H9 (cell line): ENCODE measurements around the gene NDUFB1. TPM values are rescaled to one million over a fixed set of nuclear protein-coding genes. Genes with fewer than 3 reads are reported as not detected.

Experiments
- DNase-seq: peaks from one replicate; pipeline ENCODE4 v3.0.0-alpha.2; 2017
- H2AFZ ChIP-seq: one replicate; pipeline ENCODE4 v1.6.1; 2013; ENCODE audit warnings: mild to moderate bottlenecking, low read length, control low read depth, moderate library complexity
- H2AK5ac ChIP-seq: 2 replicates; pipeline ENCODE4 v1.6.1; 2013; ENCODE audit warnings: low read length, control low read depth, mixed read lengths; ENCODE audit not compliant: insufficient read length
- H2BK120ac ChIP-seq: one replicate; pipeline ENCODE4 v1.6.1; 2013; ENCODE audit warnings: low read depth, mild to moderate bottlenecking, low read length, control low read depth, inconsistent platforms; ENCODE audit not compliant: poor library complexity, severe bottlenecking
- H2BK12ac ChIP-seq: 2 replicates; pipeline ENCODE4 v1.6.1; 2013; ENCODE audit warnings: low read length, control low read depth, mixed read lengths, low read depth; ENCODE audit not compliant: insufficient read length
- H2BK15ac ChIP-seq: 2 replicates; pipeline ENCODE4 v1.6.1; 2013; ENCODE audit warnings: low read depth, low read length, control low read depth
- H2BK20ac ChIP-seq: one replicate; pipeline ENCODE4 v1.6.1; 2013; ENCODE audit warnings: low read depth, mild to moderate bottlenecking, low read length, control low read depth, inconsistent platforms; ENCODE audit not compliant: poor library complexity, severe bottlenecking
- H2BK5ac ChIP-seq: 2 replicates; pipeline ENCODE4 v1.6.1; 2013; ENCODE audit warnings: low read length, control low read depth, mixed read lengths; ENCODE audit not compliant: insufficient read length
- H3K14ac ChIP-seq: 2 replicates; pipeline ENCODE4 v1.6.1; 2013; ENCODE audit warnings: low read length, control low read depth; ENCODE audit not compliant: insufficient read depth
- H3K18ac ChIP-seq: 2 replicates; pipeline ENCODE4 v1.6.1; 2013; ENCODE audit warnings: low read depth, mild to moderate bottlenecking, mixed read lengths, low read length, control low read depth; ENCODE audit not compliant: insufficient read length
- H3K23ac ChIP-seq: 2 replicates; pipeline ENCODE4 v1.6.1; 2013; ENCODE audit warnings: low read length, control low read depth, mixed read lengths, low read depth; ENCODE audit not compliant: insufficient read length
- H3K23me2 ChIP-seq: 2 replicates; pipeline ENCODE4 v1.6.1; 2013; ENCODE audit warnings: low read depth, mild to moderate bottlenecking, mixed read lengths, low read length, control low read depth; ENCODE audit not compliant: insufficient read length, poor library complexity, severe bottlenecking
- H3K27ac ChIP-seq: 2 replicates; pipeline ENCODE4 v1.5.1; 2013; ENCODE audit warnings: low read length, control low read depth, mixed read lengths, low read depth; ENCODE audit not compliant: insufficient read length
- H3K27me3 ChIP-seq: 2 replicates; pipeline ENCODE4 v1.6.1; 2013; ENCODE audit warnings: low read length, control low read depth, inconsistent platforms; ENCODE audit not compliant: insufficient read depth
- H3K4ac ChIP-seq: 2 replicates; pipeline ENCODE4 v1.6.1; 2013; ENCODE audit warnings: low read depth, mild to moderate bottlenecking, control low read depth, inconsistent platforms, low read length, moderate library complexity
- H3K4me1 ChIP-seq: 2 replicates; pipeline ENCODE4 v1.6.1; 2013; ENCODE audit warnings: low read length, control low read depth, inconsistent platforms; ENCODE audit not compliant: insufficient read depth
- H3K4me2 ChIP-seq: 2 replicates; pipeline ENCODE4 v1.6.1; 2013; ENCODE audit warnings: low read length, control low read depth, mixed read lengths; ENCODE audit not compliant: insufficient read length, insufficient read depth
- H3K56ac ChIP-seq: 2 replicates; pipeline ENCODE4 v1.6.1; 2013; ENCODE audit warnings: low read depth, mild to moderate bottlenecking, mixed read lengths, low read length, control low read depth; ENCODE audit not compliant: insufficient read length
- H3K79me1 ChIP-seq: 2 replicates; pipeline ENCODE4 v1.6.1; 2013; ENCODE audit warnings: low read depth, mild to moderate bottlenecking, moderate library complexity, low read length, control low read depth, inconsistent platforms; ENCODE audit not compliant: insufficient read depth, poor library complexity, severe bottlenecking
- H3K79me2 ChIP-seq: 2 replicates; pipeline ENCODE4 v1.6.1; 2013; ENCODE audit warnings: low read length, control low read depth, inconsistent platforms; ENCODE audit not compliant: insufficient read depth
- H3K9ac ChIP-seq: 2 replicates; pipeline ENCODE4 v1.6.1; 2013; ENCODE audit warnings: low read length, control low read depth, mixed read lengths; ENCODE audit not compliant: insufficient read length; ENCODE audit errors: extremely low read depth
- H3K9me3 ChIP-seq: one replicate; pipeline ENCODE4 v1.6.1; 2013; ENCODE audit warnings: low read depth, low read length, inconsistent platforms; ENCODE audit not compliant: control insufficient read depth
- H3T11ph ChIP-seq: one replicate; pipeline ENCODE4 v1.6.1; 2013; ENCODE audit warnings: mild to moderate bottlenecking, low read length, control low read depth, inconsistent platforms
- H4K20me1 ChIP-seq: one replicate; pipeline ENCODE4 v1.6.1; 2013; ENCODE audit not compliant: control insufficient read depth, insufficient read length, insufficient read depth
- H4K5ac ChIP-seq: 2 replicates; pipeline ENCODE4 v1.6.1; 2013; ENCODE audit warnings: low read depth, mild to moderate bottlenecking, mixed read lengths, low read length, control low read depth; ENCODE audit not compliant: insufficient read length
- H4K8ac ChIP-seq: replicated peaks from 2 replicates; pipeline ENCODE4 v1.6.1; 2013; ENCODE audit warnings: low read length, control low read depth, mixed read lengths, low read depth; ENCODE audit not compliant: insufficient read length
- H4K91ac ChIP-seq: 2 replicates; pipeline ENCODE4 v1.6.1; 2013; ENCODE audit warnings: low read depth, mild to moderate bottlenecking, moderate library complexity, mixed read lengths, low read length, control low read depth; ENCODE audit not compliant: insufficient read length
- H3K27ac Mint-ChIP-seq, 3 experiments: 2 replicates in 2 of 3; 3 replicates in 1 of 3; pipeline ENCODE4 v1.8.0; 2020 to 2021; ENCODE audit warnings: mixed read lengths in 3 of 3, mild to moderate bottlenecking in 1 of 3, moderate library complexity in 1 of 3
- H3K27me3 Mint-ChIP-seq: 2 replicates; pipeline ENCODE4 v1.8.0; 2021; ENCODE audit warnings: low read depth, mild to moderate bottlenecking, moderate library complexity, mixed read lengths
- H3K36me3 Mint-ChIP-seq, 3 experiments: 2 replicates in 2 of 3; 3 replicates in 1 of 3; pipeline ENCODE4 v1.8.0; 2020 to 2021; ENCODE audit warnings: low read depth in 3 of 3, mixed read lengths in 3 of 3; ENCODE audit not compliant: insufficient read depth in 1 of 3
- H3K4me1 Mint-ChIP-seq, 2 experiments: 2 replicates each; pipeline ENCODE4 v1.8.0; 2020; ENCODE audit warnings: mixed read lengths in 2 of 2
- H3K4me3 Mint-ChIP-seq, 2 experiments: 2 replicates in 1 of 2; 3 replicates in 1 of 2; pipeline ENCODE4 v1.8.0; 2020 to 2021; ENCODE audit warnings: mild to moderate bottlenecking in 2 of 2, mixed read lengths in 2 of 2, moderate library complexity in 1 of 2
- H3K9me3 Mint-ChIP-seq, 2 experiments: 2 replicates in 1 of 2; 3 replicates in 1 of 2; pipeline ENCODE4 v1.8.0; 2020; ENCODE audit warnings: mild to moderate bottlenecking in 2 of 2, mixed read lengths in 2 of 2, moderate library complexity in 1 of 2
- WGBS: extraction: QIAGEN DNeasy Blood & Tissue Kit; methylation state at CpG from one replicate; pipeline ENCODE4 v1.1.7; 2013; ENCODE audit warnings: missing lambda C conversion rate, low lambda C conversion rate, mixed read lengths; ENCODE audit not compliant: insufficient read length; ENCODE audit errors: extremely low coverage; 5-methylcytosine and 5-hydroxymethylcytosine counted together
- total RNA-seq: library from RNA; stranded (reverse); gene quantifications from 2 replicates; pipeline ENCODE4 v1.2.1, GENCODE V29; 2021
- TF ChIP-seq, protein P1 (sequence below): fragments of 200-600 bp; sonication (generic); conservative IDR thresholded peaks from 3 replicates; pipeline ENCODE4 v1.8.0; 2021; ENCODE audit warnings: antibody characterized with exemption, mild to moderate bottlenecking

NDUFB1 gene
- total RNA-seq, 1 experiment from 2014 or later, result 153 TPM

DNA sequence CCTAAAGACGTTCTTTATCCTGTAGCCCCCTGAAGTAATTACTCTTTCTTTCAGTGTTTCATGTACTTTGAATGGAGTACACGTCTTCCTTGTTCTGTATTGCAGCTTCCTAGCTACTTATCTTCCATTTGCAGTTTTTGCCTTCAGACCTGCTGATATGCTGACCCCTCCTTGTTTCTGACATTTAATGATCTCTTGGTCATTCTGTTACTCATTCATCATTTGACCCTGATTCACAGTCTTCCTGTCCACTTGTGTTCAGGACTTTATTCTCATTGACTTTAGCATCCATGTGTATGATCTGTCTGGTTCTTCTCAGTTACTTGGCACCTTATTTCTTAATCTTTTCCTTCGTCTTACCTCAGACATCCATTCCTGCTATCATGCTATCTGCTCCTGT, 22.5 kb upstream of the NDUFB1 start:
- H3K23me2 ChIP-seq, result no peaks in the 10 kb centered on the region
- H4K5ac ChIP-seq, result no peak overlapping the region
- H3K79me2 ChIP-seq, result no peaks in the 10 kb centered on the region
- H3K4me2 ChIP-seq, result no peak overlapping the region
- TF ChIP-seq, protein P1, sequence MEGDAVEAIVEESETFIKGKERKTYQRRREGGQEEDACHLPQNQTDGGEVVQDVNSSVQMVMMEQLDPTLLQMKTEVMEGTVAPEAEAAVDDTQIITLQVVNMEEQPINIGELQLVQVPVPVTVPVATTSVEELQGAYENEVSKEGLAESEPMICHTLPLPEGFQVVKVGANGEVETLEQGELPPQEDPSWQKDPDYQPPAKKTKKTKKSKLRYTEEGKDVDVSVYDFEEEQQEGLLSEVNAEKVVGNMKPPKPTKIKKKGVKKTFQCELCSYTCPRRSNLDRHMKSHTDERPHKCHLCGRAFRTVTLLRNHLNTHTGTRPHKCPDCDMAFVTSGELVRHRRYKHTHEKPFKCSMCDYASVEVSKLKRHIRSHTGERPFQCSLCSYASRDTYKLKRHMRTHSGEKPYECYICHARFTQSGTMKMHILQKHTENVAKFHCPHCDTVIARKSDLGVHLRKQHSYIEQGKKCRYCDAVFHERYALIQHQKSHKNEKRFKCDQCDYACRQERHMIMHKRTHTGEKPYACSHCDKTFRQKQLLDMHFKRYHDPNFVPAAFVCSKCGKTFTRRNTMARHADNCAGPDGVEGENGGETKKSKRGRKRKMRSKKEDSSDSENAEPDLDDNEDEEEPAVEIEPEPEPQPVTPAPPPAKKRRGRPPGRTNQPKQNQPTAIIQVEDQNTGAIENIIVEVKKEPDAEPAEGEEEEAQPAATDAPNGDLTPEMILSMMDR, result no peak
- H2BK5ac ChIP-seq, result no peak overlapping the region
- no peak overlapping the region for H3K4ac ChIP-seq
- no peaks in the 10 kb centered on the region for H3K4me1 ChIP-seq
- no peaks in the 10 kb centered on the region for H4K20me1 ChIP-seq
- H3K27ac Mint-ChIP-seq, result no peak overlapping the region
- H2AK5ac ChIP-seq, result no peak overlapping the region
- H3K23ac ChIP-seq, result no peak overlapping the region
- no peak overlapping the region for H3K9ac ChIP-seq
- no peaks in the 10 kb centered on the region for H3K4me1 Mint-ChIP-seq
- H3K27me3 ChIP-seq, result no peaks in the 10 kb centered on the region
- no peak overlapping the region for H3K14ac ChIP-seq
- no peaks in the 10 kb centered on the region for H3K9me3 ChIP-seq
- no peaks in the 10 kb centered on the region for H3K27me3 Mint-ChIP-seq
- peaks cover 35 to 87% (median 64%) of the 10 kb centered on the region in 3 experiments; a peak in 6 of 7 replicates for H3K36me3 Mint-ChIP-seq
- no CpG with 5 or more reads among the region's 3 CpGs for WGBS
- no peak overlapping the region for H3K4me3 Mint-ChIP-seq
- no peak overlapping the region for H3T11ph ChIP-seq
- H3K79me1 ChIP-seq, result no peaks in the 10 kb centered on the region
- DNase-seq, result no peak
- no peak overlapping the region for H2BK15ac ChIP-seq
- no peak overlapping the region for H3K27ac ChIP-seq
- H2BK20ac ChIP-seq, result no peak overlapping the region
- no peak overlapping the region for H3K18ac ChIP-seq
- no peak overlapping the region for H4K8ac ChIP-seq
- no peaks in the 10 kb centered on the region for H3K9me3 Mint-ChIP-seq
- H2BK12ac ChIP-seq, result no peak overlapping the region
- H2AFZ ChIP-seq, result no peak overlapping the region
- H2BK120ac ChIP-seq, result no peak overlapping the region
- no peak overlapping the region for H4K91ac ChIP-seq
- no peak overlapping the region for H3K56ac ChIP-seq
